Panc1 (cell line): ENCODE measurements around the gene FNIP2. TPM values are rescaled to one million over a fixed set of nuclear protein-coding genes. Genes with fewer than 3 reads are reported as not detected.

ENCODE experiments used
- ATAC-seq: fragments of 200-7000 bp; cut with Tn5 transposase; 2 replicates; pipeline ENCODE4 v1.9.1; 2020; ENCODE audit warnings: mild to moderate bottlenecking, moderate library complexity
- BruUV-seq: library from RNA; stranded (reverse); fragments of 400-500 nt; replicated peaks from 2 replicates; lab custom pipeline; 2021; lab: Mats Ljungman, UMichigan
- CTCF ChIA-PET: fragments of 300-600 bp; sonication (Branson Sonifier 250); formaldehyde crosslinking; loops from one replicate; lab custom pipeline; 2022; ENCODE audit warnings: antibody characterized with exemption; lab: Charles Lee
- POLR2A ChIA-PET: fragments of 300-600 bp; sonication (Branson Sonifier 250); formaldehyde crosslinking; loops from one replicate; lab custom pipeline; 2022; ENCODE audit warnings: antibody characterized with exemption; lab: Charles Lee
- DNase-seq: peaks from one replicate; pipeline ENCODE4 v3.0.0-alpha.2; 2010; ENCODE audit warnings: low read depth, low spot score
- H3K27ac ChIP-seq: 2 replicates; pipeline ENCODE4 v1.5.1; 2011; ENCODE audit warnings: mild to moderate bottlenecking, low read length, inconsistent platforms
- H3K27me3 ChIP-seq: fragments of 200-500 bp; sonication (Bioruptor generic); 2 replicates; pipeline ENCODE4 v1.6.0; 2014; ENCODE audit warnings: low read length, inconsistent platforms; ENCODE audit not compliant: control insufficient read depth, insufficient read depth
- H3K36me3 ChIP-seq: fragments of 200-500 bp; sonication (Bioruptor generic); 2 replicates; pipeline ENCODE4 v1.5.1; 2014; ENCODE audit warnings: inconsistent platforms, mild to moderate bottlenecking, low read length, moderate library complexity; ENCODE audit not compliant: control insufficient read depth, insufficient read depth
- H3K4me1 ChIP-seq: 2 replicates; pipeline ENCODE4 v1.5.1; 2011; ENCODE audit warnings: inconsistent platforms, mild to moderate bottlenecking, low read length, moderate library complexity; ENCODE audit not compliant: control insufficient read depth, insufficient read depth
- H3K4me3 ChIP-seq, 2 experiments: 2 replicates each; pipeline ENCODE4 v1.5.1; 2011 to 2012; ENCODE audit warnings: low read depth in 2 of 2, low read length in 2 of 2, mild to moderate bottlenecking in 2 of 2, inconsistent platforms in 1 of 2, moderate library complexity in 1 of 2
- H3K9me3 ChIP-seq: fragments of 200-500 bp; sonication (Bioruptor generic); 2 replicates; pipeline ENCODE4 v1.5.1; 2014; ENCODE audit warnings: low read depth, mild to moderate bottlenecking, inconsistent platforms, low read length, moderate library complexity; ENCODE audit not compliant: control insufficient read depth, insufficient read depth
- POLR2AphosphoS5 ChIP-seq: IDR thresholded peaks from 2 replicates; pipeline ENCODE4 v1.6.1; 2012; ENCODE audit warnings: mild to moderate bottlenecking, low read depth, low read length, moderate library complexity
- SIN3A ChIP-seq: IDR thresholded peaks from 2 replicates; pipeline ENCODE4 v1.6.1; 2012; ENCODE audit warnings: low read depth, mild to moderate bottlenecking, low read length, moderate library complexity, borderline replicate concordance; ENCODE audit not compliant: insufficient read depth
- TCF7L2 ChIP-seq: IDR thresholded peaks from 2 replicates; pipeline ENCODE4 v1.6.1; 2011; ENCODE audit warnings: mild to moderate bottlenecking, low read depth, low read length, inconsistent platforms
- in situ Hi-C: cut with HindIII; loops from 2 replicates; pipeline ENCODE4 v1.10.0; 2016; ENCODE audit warnings: low sequenced_read_pairs, low pct_unique_long_range_greater_than_20kb
- intact Hi-C: fragments of 100-400 bp; cut with micrococcal nuclease; formaldehyde crosslinking; loops from one replicate; pipeline ENCODE4 v1.10.0; 2022; ENCODE audit not compliant: unreplicated experiment
- total RNA-seq: library from RNA; stranded (reverse); gene quantifications from one replicate; pipeline ENCODE4 v1.2.1, GENCODE V29; 2021; ENCODE audit not compliant: unreplicated experiment
- TF ChIP-seq, protein P1 (sequence below): fragments of 450-650 bp; IDR thresholded peaks from 2 replicates; pipeline ENCODE4 v1.5.1; 2017; ENCODE audit warnings: mild to moderate bottlenecking
- TF ChIP-seq, protein P2 (sequence below), 2 experiments: IDR thresholded peaks; 2 replicates each; pipeline ENCODE4 v1.6.1; 2011 to 2012; ENCODE audit warnings: low read depth in 2 of 2, control low read depth in 1 of 2, low read length in 1 of 2, mild to moderate bottlenecking in 1 of 2, moderate library complexity in 1 of 2; ENCODE audit not compliant: insufficient read depth in 1 of 2

FNIP2 gene
- total RNA-seq, 1 experiment from 2014 or later: 17.7 TPM

DNA sequence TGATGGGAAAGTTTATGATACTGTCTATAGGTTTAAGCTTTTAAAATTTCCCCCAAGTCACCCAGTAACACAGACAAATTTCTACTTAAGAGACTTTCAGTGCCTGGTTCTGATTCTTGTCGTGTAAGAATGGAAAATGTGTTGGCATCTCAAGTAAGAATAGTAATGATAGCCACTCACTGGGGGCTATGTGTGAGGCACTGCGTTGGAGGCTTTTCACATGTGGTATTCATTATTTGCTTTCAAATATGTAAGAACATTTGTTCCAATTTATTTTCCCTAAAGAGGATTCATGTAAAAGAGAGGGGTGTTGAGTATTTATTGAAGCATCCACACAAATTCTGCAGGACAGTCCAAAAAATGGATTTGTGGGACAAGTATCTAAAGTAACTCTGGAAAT, 143.6 kb downstream of the FNIP2 start:
- intact Hi-C loops (no loop called here), in situ Hi-C loops (no loop called here)
- Histone ChIP-seq H3K27ac (no peak overlapping the region), H3K4me1 (no peaks in the 10 kb centered on the region), H3K36me3 (no peaks in the 10 kb centered on the region), H3K4me3 (no peak overlapping the region), H3K27me3 (no peaks in the 10 kb centered on the region), H3K9me3 (no peaks in the 10 kb centered on the region)
- ChIA-PET CTCF (no interaction called here), POLR2A (no interaction called here)
- DNase-seq (no peak), ATAC-seq (no peak)
- TF ChIP-seq, protein P1, sequence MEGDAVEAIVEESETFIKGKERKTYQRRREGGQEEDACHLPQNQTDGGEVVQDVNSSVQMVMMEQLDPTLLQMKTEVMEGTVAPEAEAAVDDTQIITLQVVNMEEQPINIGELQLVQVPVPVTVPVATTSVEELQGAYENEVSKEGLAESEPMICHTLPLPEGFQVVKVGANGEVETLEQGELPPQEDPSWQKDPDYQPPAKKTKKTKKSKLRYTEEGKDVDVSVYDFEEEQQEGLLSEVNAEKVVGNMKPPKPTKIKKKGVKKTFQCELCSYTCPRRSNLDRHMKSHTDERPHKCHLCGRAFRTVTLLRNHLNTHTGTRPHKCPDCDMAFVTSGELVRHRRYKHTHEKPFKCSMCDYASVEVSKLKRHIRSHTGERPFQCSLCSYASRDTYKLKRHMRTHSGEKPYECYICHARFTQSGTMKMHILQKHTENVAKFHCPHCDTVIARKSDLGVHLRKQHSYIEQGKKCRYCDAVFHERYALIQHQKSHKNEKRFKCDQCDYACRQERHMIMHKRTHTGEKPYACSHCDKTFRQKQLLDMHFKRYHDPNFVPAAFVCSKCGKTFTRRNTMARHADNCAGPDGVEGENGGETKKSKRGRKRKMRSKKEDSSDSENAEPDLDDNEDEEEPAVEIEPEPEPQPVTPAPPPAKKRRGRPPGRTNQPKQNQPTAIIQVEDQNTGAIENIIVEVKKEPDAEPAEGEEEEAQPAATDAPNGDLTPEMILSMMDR: no peak
- no peak for TF ChIP-seq POLR2AphosphoS5
- TF ChIP-seq TCF7L2: no peak
- TF ChIP-seq, protein P2, sequence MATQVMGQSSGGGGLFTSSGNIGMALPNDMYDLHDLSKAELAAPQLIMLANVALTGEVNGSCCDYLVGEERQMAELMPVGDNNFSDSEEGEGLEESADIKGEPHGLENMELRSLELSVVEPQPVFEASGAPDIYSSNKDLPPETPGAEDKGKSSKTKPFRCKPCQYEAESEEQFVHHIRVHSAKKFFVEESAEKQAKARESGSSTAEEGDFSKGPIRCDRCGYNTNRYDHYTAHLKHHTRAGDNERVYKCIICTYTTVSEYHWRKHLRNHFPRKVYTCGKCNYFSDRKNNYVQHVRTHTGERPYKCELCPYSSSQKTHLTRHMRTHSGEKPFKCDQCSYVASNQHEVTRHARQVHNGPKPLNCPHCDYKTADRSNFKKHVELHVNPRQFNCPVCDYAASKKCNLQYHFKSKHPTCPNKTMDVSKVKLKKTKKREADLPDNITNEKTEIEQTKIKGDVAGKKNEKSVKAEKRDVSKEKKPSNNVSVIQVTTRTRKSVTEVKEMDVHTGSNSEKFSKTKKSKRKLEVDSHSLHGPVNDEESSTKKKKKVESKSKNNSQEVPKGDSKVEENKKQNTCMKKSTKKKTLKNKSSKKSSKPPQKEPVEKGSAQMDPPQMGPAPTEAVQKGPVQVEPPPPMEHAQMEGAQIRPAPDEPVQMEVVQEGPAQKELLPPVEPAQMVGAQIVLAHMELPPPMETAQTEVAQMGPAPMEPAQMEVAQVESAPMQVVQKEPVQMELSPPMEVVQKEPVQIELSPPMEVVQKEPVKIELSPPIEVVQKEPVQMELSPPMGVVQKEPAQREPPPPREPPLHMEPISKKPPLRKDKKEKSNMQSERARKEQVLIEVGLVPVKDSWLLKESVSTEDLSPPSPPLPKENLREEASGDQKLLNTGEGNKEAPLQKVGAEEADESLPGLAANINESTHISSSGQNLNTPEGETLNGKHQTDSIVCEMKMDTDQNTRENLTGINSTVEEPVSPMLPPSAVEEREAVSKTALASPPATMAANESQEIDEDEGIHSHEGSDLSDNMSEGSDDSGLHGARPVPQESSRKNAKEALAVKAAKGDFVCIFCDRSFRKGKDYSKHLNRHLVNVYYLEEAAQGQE (IDR thresholded peaks at IDR 0.05; ENCODE audit: insufficient read depth in 1 of 2, low read depth in 2 of 2, low read length in 1 of 2): no peak
- TF ChIP-seq SIN3A: no peak
- no TSS peak for BruUV-seq

DNA sequence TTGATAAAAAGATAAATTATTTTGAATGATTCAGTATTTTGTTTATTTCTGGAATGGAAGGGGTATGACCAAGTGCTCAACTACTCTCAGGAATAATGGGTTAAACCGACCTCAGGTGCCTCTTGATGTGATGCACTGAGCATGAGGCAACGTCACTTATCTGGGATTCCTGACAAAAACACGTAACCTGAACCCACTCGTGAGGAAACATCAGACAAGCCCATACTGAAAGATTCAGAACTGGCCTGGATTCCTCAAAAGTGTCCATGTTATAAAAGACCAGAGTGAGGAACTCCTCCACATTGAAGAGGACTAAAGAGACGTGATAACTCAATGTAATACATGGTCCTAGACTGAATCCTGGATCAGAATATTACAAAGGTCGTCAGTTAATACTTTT, 144.0 kb downstream of the FNIP2 start:
- no peaks in the 10 kb centered on the region for H3K27me3 ChIP-seq
- POLR2A ChIA-PET: no interaction called here
- DNase-seq (no peak), ATAC-seq (no peak)
- no peaks in the 10 kb centered on the region for H3K4me1 ChIP-seq
- no peaks in the 10 kb centered on the region for H3K9me3 ChIP-seq
- BruUV-seq: no TSS peak
- no peak overlapping the region for H3K27ac ChIP-seq
- intact Hi-C loops: no loop called here
- no peaks in the 10 kb centered on the region for H3K36me3 ChIP-seq
- in situ Hi-C loops: no loop called here
- TF ChIP-seq, protein P1: no peak
- no peak for TF ChIP-seq TCF7L2
- CTCF ChIA-PET: no interaction called here
- H3K4me3 ChIP-seq: no peak overlapping the region

DNA sequence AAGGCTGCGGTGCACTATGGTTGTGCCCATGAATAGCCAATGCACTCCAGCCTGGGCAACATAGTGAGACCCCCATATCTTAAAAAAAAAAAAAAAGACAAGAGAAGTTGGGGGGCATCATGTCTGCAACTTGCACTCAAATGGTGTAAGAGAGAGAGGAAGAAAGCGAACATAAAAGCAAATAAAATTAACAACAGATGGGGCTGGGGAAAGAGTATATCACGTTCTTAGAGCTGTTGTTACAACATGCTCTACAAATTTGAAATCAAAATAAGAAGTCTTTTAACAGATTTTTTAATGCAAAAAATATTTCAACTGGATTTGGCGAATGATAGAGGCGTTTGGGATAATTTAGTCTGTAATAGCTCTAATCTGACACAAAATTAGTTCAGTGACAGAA, 144.9 kb downstream of the FNIP2 start:
- POLR2A ChIA-PET: no interaction called here
- TF ChIP-seq, protein P1: no peak
- TF ChIP-seq TCF7L2 (no peak), SIN3A (no peak), POLR2AphosphoS5 (no peak)
- TF ChIP-seq, protein P2 (IDR thresholded peaks at IDR 0.05; ENCODE audit: insufficient read depth in 1 of 2, low read depth in 2 of 2, low read length in 1 of 2): no peak
- no TSS peak for BruUV-seq

More for the DNA sequence above, 144.9 kb downstream of the FNIP2 start:
- Histone ChIP-seq H3K9me3 (no peaks in the 10 kb centered on the region), H3K4me3 (no peak overlapping the region), H3K27me3 (no peaks in the 10 kb centered on the region), H3K27ac (no peak overlapping the region), H3K4me1 (no peaks in the 10 kb centered on the region), H3K36me3 (no peaks in the 10 kb centered on the region)
- intact Hi-C loops: no loop called here
- in situ Hi-C loops: no loop called here
- CTCF ChIA-PET: no interaction called here
- DNase-seq (no peak), ATAC-seq (no peak)
